Stimulated activated CD4-positive, alpha-beta T cell treated with anti-CD3 and anti-CD28 coated beads, TNF-alpha, amount 100 ng/mL, for 4 hours (primary cell): ENCODE results near the gene FGF12.
"Not testable (repeated sequence)": the region's sequence is repeated elsewhere in the genome, so short reads cannot be mapped to it uniquely, and the experiment has no call there.

Source experiments
- DNase-seq, 3 experiments: peaks; one replicate each; pipeline ENCODE4 v3.0.0-alpha.2; 2020; ENCODE audit warnings: low read depth in 3 of 3

The FGF12 gene

DNA sequence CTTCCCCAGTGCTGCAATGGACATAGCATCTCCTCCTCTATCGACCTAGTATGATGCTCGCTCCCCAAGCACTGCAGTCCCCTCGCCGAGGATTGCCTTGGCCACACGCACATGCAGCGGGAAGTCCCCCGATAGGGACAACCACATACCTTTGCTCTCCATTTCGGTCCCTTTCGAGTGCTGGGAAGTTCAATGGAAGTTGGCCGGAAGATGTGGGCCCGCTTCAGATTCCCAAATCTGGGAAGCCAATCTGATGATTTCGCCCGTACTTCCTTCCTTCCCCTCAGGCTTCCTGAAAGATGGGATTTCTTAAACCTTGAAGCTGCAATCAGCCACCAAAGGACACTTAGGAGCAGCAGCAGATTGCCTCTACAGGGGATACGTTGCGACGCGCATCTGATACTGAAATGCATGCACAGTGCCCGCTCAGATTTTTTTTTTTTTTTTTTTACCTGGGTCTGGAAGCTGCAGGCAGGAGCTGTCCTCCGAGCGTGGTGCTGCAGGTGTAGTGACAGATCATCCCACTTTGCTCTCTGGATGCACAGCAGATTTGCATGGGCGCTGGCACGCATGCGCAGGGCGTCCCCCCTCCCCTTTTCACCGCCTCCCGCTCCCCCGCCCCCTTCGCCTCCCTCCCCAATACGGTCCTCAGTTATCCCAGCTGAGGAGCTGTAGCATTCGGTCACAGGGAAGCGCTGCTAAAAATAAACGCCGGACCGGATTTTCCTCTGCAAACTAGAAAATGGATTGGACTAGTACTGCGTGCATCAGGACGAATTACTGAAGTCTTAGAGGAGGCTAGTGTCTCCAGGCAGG lies at the start of gene FGF12:
FGF12 (minus strand) TSS at position 510 of the 816 bp plus-strand sequence.
- no peak for DNase-seq

DNA sequence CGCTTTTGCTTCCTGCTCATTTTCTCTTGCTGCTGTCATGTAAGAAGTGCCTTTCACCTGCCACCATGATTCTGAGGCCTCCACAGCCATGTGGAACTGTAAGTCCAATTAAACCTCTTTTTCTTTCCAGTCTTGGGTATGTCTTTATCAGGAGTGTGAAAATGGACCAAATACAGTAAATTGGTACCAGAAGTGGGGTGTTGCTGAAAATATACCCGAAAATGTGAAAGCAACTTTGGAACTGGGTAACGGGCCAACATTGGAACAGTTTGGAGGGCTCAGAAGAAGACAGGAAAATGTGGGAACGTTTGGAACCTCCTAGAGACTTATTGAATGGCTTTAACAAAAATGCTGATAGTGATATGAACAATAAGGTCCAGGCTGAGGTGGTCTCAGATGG lies 47.0 kb upstream of the FGF12 start:
- not testable (repeated sequence) for DNase-seq

DNA sequence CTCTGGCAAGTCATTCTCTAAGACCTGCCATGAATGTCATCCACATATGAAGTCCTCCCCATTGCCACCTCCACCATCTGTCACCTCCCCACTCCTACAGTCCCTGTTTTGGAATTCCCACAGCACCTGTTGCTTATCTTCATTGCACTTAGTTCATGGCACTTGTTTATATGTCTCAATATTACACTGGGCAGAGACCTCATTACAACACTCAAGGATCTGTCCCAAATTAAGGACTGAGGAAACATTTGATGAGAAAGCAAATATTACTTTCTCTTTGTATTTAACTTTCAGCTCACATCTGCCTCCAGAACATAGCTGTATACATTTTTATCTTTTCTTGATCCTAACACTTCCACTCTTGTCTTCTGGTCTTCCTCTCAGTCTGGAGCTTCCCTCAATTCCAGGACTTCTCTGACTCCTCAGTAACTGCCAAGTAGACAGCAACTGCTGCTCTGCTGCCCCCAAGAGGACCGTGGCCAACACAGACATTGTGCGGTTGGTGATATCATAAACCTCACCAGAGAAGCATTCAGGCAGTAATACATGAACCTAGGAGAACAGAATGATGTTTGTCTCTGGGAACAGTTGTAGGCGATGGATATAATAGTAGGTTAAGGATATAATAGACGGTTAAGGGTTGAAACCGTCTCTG lies 45.0 kb upstream of the FGF12 start:
- no peak for DNase-seq

DNA sequence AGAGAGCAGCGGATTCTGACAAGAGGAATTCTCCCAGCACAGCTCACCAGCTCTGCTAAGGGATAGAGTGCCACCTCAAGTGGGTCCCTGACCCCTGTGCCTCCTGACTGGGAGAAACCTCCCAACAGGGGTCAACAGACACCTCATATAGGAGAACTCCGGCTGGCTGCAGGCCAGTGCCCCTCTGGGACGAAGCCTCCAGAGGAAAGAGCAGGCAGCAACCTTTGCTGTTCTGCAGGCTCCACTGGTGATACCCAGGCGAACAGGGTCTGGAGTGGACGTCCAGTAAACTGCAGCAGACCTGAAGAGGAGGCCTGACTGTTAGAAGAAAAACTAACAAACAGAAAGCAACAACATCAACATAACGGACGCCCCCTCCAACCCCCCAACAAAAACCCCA lies 31.3 kb upstream of the FGF12 start:
- no peak for DNase-seq

DNA sequence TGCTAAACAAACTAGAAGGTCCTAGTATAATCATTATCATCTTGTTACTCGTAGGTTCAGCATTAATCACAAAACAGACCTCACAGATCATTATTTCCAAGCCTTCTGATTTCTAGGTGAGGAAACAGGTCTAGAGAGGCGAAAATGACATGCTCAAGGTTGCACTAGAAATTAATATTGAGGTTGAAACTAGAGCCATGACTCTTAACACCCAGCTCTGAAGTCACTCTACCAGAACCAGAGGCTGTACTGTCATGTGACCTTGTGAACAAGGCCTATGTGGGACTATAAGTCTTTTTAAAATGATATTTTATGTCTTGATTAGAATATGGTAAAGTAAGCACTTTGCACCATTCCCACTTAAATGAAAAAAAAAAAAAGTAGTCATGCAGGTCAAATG lies 23.8 kb upstream of the FGF12 start:
- DNase-seq: no peak

DNA sequence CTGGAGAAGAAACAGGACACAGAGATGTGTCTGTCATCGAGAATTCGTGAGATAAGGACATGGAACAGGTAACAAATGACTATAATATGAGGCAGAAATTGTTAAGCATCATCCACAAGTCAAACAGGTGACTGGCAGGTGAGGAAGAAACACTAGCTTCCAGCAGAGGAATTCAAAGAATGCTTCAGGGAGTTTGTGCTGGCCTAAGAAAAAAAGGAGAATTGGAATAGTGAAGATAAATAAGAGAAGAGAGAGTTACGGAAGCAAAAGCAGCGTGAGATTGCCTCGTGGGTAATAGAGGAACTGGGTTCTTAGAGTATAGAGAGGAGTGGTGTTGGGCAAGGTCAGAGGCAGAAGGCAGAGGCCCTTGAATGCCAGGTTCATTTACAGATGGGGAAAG lies 22.9 kb upstream of the FGF12 start:
- DNase-seq: no peak

DNA sequence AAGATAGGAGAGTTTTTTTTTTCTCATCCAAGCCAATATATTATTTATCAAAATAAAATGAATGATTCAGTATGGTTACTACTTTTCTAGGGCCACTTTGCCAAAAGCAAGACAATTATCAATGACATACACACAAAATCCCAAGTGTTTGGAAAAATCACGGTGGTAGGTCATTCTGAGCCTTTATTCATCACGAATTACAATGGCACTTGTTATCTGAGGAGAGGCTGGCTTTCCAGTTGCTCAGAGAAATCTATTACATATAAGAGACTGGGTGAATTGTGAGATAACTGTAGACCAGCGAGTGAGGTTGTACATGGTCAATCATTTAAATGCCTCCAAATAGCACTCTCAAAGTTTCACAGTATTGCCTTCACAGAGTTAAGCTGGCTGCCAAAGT lies 20.4 kb upstream of the FGF12 start:
- DNase-seq: no peak

DNA sequence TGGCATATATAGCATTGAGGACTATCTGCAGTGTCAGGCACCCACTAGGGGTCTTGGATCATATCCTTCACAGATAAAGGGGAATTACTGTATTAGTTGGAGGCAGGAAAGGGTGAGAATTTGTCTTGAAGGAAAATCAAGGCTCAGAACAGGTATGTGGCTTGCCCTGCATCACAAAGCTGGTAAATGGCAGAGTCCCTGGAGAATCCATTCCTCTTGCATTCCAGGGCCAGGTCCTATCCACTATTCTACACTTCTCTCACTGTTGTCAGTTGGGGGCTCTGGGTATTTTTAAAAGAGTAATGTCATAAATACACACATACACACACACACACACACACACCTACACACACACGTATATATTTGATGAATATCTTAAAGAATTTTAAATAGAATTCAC lies 19.8 kb upstream of the FGF12 start:
- DNase-seq: no peak

DNA sequence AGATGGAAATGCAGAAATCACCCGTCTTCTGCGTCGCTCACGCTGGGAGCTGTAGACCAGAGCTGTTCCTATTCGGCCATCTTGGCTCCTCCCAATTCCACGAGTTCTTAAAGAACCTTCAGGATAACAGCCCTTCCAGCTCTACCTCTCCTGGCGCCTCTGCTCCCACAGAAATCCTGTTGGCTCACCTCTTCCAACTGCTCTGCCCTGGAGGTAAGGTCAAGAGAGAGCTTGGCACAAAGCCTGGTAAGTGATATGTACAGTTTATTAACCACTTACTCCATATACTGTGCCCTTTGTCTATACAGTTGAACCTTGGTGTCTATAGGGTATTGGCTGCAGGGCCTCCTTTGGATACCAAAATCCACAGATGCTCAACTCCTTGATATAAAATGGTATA lies 17.8 kb upstream of the FGF12 start:
- DNase-seq: no peak

DNA sequence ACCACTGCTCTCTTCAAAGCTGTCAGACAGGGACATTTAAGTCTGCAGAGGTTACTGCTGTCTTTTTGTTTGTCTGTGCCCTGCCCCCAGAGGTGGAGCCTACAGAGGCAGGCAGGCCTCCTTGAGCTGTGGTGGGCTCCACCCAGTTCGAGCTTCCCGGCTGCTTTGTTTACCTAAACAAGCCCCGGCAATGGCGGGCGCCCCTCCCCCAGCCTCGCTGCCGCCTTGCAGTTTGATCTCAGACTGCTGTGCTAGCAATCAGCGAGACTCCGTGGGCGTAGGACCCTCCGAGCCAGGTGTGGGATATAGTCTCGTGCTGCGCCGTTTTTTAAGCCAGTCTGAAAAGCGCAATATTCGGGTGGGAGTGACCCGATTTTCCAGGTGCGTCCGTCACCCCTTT lies 17.3 kb upstream of the FGF12 start:
- not testable (repeated sequence) for DNase-seq

DNA sequence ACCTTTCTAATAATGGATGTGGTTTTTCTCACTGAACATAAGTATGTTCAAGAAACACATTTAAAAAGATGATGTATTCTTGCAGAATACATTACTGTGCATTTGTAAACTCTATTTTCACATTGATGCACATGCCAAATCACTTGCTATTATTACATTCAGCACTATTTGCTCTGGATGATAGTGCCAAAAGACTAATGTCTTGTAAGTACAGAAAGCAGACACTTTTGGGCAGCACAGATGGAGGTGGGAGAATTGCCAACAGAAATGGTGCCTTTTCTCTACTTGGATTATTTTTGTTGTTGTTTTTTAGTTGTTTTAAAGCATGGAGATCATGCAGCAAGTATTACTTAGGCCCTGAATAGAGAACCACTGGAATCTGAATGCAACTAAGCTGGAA lies 10.2 kb upstream of the FGF12 start:
- no peak for DNase-seq

DNA sequence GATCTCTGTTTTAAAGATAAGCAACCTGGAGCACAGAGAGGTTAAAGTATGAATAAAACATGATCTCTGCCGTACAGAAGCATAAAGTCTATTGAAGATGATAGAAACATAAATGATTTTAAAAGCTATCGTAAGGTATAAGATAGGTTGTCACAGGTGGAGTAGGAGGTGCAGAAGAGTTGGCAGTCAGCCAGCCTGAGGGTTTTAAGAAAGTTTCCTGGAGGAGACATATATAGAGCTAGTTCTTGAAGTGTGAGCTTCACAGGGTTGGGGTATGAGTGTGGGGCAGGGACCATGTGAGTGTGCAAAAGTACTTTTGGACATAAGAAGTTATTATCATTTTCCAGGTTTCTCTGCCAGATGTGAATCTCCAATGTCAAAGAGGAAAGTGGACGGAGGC lies 3.9 kb upstream of the FGF12 start:
- no peak for DNase-seq

DNA sequence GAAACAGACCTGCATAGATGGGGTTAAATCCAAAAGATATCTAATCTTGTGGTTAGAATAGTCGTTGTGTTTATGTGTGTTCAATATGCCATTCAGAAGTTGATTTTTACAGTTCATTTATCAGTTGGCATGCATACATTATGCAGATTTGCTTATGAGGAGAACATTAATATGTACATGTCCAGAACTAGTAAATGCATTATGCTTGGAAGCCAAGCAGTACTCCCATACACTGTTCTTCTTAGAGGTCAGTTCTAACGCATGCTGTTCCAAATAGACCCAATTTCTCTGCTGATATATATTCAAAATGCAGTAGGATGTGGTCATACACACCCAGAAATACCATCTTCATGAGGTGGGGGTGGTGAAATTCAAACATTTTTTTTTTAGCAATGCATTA lies 956 bp downstream of the FGF12 start:
- no peak for DNase-seq

DNA sequence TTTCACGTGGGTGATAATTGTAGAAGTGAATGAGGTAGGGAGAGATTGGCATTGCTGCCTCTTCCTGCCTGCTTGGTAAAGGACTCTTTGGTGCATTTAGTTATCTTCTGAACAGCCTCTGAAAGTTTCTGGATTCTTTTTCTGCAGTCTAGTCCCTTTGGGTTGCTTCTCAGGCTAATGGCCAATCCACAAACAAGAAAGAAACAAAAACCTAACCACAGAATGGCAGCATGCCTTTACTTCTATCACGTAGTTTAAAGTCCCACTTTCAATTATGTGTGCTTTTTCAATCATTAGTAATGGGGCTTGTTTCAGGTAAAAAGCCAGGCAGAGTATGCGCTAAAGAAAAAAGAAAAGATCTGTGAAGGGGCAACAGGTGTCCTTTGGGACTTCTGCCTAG lies 7.4 kb downstream of the FGF12 start:
- no peak for DNase-seq

DNA sequence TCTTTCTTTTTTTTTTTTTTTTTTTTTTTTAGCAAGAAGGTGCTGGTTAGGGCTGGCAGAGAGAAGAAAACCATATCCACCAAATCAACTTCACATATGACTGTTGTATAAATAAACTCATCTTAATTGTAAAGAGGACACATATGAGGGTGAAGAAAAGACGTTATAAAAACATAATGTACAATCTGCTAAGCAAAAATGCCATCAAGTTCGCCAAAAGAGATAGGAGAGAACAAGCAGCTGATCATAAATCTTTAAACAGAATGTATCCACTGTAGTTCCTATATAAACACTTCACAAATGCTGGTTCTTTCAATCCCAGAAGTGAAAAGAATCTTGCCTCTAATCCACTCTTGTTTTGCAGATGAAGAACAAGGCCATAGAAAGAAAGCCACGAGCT lies 9.2 kb downstream of the FGF12 start:
- DNase-seq: no peak

DNA sequence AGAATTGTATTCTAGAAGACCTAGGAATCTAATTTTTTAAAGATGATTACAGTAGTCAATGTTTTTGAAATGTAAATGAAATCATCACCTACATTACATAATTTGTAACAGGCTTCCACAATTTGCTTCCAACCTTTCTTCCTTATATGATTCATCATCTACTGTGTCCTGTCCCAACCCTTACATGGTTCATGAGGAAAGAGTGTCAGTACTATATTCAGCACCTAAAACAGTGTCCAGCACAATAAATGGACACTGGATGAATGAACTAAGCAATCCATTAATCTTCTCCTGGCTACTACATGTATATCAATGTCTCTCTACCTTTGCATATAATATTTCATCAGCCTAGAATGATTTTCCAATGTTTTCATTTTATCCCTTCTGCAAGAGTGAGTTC lies 12.2 kb downstream of the FGF12 start:
- no peak for DNase-seq

DNA sequence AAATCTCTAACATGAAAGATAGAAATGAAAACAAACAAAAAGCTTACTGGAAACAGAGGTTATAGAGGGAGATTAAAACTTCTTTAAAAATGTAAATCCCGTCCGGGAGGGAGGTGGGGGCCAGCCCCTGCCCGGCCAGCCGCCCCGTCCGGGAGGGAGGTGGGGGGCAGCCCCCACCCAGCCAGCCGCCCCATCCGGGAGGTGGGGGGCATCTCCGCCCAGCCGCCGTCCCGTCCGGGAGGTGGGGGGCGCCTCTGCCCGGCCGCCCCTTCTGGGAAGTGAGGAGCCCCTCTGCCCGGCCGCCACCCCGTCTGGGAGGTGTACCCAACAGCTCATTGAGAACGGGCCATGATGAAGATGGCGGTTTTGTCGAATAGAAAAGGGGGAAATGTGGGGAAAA lies 16.2 kb downstream of the FGF12 start:
- not testable (repeated sequence) for DNase-seq

DNA sequence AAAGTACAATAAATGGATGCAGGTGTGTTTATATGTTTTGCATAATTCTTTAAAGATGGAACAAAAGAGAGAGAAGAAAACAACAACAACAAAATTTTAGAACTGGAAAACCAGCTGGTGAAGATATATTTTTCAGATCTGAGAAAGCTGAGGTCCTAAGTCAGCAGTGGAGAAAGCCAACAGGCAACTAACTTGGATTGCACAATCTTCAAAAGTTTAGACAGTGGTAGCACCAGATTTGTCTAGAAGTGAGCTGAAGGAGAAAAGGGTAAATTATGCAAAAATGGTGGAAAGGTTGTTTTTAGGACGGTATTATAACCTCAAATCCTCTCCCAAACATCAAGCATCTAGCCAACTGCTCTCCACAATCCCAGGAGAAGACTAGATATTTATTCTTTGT lies 17.0 kb downstream of the FGF12 start:
- no peak for DNase-seq

DNA sequence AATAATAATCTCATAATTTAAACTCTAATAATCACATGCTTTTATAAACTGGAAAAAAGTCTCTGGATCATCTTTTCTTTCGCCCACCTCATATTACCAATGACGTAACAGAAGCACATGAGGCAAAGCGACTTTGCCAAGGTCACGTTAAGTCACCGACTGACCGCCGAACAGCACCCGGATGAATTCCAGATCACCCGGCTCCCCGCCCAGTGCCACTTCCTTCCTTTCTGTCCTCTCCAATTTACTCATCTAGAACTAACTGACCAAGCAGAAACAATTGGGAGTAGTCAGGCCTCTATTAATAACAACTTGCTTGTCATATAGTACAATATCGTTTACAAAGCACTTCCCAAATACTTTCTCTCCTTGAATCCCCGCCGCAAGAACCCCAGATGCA lies 21.1 kb downstream of the FGF12 start:
- DNase-seq: no peak

DNA sequence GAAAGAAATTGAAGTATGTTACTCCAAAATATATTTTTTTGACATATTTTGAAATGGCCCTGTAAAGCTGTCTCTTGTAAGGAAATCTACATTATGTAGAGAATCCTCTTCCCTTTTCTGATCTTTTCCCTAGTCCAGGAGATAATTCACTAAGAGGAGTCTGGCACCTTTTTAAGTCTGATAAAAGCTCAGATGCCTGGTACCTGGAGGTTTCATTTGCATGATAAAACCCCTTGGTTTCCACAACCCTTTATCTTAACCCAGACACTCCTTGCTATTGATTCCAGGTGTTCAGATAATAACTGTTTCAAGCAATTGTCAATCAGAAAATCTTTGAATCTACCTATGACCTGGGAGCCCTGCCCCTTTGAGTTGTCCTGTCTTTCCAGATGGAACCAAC lies 26.5 kb downstream of the FGF12 start:
- no peak for DNase-seq

DNA sequence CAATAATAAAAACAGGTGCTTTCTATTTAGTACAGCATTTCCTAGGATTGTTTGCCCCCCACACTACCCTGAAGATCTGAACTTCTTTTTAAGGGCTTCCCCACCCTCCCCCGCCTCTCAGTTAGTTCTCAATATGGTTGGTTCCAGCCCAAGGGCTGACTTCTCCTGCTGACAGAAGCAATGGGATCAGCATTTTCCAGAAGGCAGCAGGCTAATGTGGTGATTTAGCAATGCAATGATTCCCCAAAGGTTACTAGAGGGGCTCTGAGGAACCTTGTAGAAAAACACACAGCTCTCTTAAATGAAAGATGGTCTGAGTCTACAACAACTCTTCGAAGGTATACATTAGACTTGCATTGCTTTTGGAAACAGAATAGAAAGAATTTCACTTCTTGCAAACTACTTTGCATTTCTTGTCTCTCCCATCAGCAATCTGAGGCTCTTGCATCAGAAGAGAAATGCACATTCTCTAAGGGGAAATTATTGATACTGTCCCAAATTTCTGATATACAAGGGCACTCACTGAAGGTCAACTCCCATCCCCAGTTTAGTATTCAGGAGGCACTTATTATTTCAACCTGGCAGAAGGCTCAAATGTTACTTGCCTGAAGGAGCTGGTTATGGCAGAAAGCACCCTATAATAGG lies 30.3 kb downstream of the FGF12 start:
- DNase-seq: no peak

DNA sequence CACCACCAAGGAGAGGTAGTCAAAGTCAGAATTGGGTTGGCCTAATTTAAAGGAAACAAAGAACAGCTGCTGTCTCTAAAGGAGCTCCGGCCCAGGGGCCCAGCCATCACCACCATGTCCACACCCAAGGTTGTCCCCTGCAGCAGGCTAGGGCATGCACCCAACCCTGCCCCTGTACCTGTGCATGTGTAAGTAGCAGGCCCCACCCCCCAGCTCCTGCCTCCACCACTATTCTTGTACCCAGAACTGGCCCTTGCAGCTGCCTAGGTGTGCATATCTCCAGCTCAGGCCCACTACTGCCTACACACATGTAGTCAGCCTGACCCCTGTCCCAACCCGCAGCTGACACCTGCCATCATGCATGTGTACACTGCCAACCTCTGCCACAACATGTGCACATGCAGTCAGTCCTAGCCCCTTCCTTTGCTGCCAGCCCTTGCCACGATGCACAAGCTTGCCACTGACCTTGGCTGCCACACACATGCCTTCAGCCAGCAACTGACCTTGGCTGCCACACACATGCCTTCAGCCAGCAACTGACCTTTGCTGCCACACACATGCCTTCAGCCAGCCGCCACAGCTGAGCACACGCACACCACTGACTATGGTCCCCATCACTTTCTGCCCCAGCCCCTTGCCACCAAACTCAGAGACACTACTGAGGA lies 39.7 kb downstream of the FGF12 start:
- no peak for DNase-seq

DNA sequence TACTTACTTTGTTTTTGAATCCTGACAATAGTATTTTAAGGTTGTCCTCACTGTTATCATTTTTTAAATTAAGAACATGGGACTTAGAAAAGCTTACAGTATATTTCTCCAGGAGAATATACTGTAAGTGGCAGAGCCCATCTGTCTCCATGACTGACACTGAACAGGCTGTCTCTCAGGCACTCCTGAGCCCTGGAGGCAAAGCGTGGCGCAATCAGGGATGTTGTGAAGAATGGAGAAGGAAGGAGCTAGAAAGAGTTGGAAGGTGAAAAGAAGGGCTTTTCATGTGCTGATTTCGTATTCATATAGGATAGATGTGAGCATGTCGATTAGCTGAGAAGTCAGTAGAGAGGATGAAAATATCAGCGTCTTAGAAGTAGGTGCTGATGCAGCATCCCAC lies 41.5 kb downstream of the FGF12 start:
- DNase-seq: no peak
